HG02642 (cell line): Measurements from ENCODE around the gene PIGZ.

Experiments used
- ATAC-seq: cut with Tn5 transposase; IDR thresholded peaks from one replicate; pipeline ENCODE4 v1.9.1; 2021; ENCODE audit warnings: mild to moderate bottlenecking; ENCODE audit not compliant: unreplicated experiment, poor library complexity

The PIGZ gene

GRCh38 chr3:196927571-196928453 is 40.8 kb downstream of the PIGZ start:
- ATAC-seq = no peak

GRCh38 chr3:196920733-196921132 is 47.9 kb downstream of the PIGZ start:
- ATAC-seq = no peak

- ATAC-seq = no peak
Observed at GRCh38 chr3:196918968-196919367, 49.7 kb downstream of the PIGZ start.

- no peak for ATAC-seq
Observed at GRCh38 chr3:196916995-196917394, 51.6 kb downstream of the PIGZ start.

- no peak for ATAC-seq
Observed at GRCh38 chr3:196916221-196916620, 52.4 kb downstream of the PIGZ start.

- ATAC-seq = no peak
Observed at GRCh38 chr3:196915375-196915774, 53.3 kb downstream of the PIGZ start.

- no peak for ATAC-seq
Observed at GRCh38 chr3:196914866-196915265, 53.8 kb downstream of the PIGZ start.

GRCh38 chr3:196903740-196904139 is 64.9 kb downstream of the PIGZ start:
- ATAC-seq = no peak

- ATAC-seq = no peak
Observed at GRCh38 chr3:196902296-196902695, 66.3 kb downstream of the PIGZ start.

GRCh38 chr3:196901768-196902167 is 66.9 kb downstream of the PIGZ start:
- ATAC-seq = no peak
